ENCODE measurements around the gene GDF7. TPM values are rescaled to one million over a fixed set of nuclear protein-coding genes. Genes with fewer than 3 reads are reported as not detected.

Gene GDF7
- total RNA-seq, 6 experiments from 2014 or later = 0.95 to 5.0 (median 2.9) TPM

- ATAC-seq = peak; percentile 2 to 11 (median 9)
- peak in 1 of 3 donors; percentile 57 for DNase-seq
Observed at GRCh38 chr2:20650393-20650876, 16.5 kb upstream of the GDF7 start.

GRCh38 chr2:20650877-20651730 is 15.8 kb upstream of the GDF7 start, which contains the start of gene HS1BP3:
TSS of gene HS1BP3 (minus strand) at chr2:20651098. CDS start at chr2:20651063, 35 bp downstream.
- H3K4me1 ChIP-seq = peaks cover 0 to 31% (median 6%) of the 10 kb centered on the region in 4 donors
- peak within 1 kb of the TSS; percentile 86 to 95 (median 91) for H3K27ac ChIP-seq
- no peaks in the 10 kb centered on the region for H3K27me3 ChIP-seq
- 2% methylated on average over 19 of the region's 72 CpGs for WGBS (ENCODE audit: insufficient coverage, low coverage, low lambda C conversion rate, missing lambda C conversion rate)
- H3K36me3 ChIP-seq = no peaks in the 10 kb centered on the region
- no peaks in the 10 kb centered on the region for H3K9me3 ChIP-seq
- peak; percentile 91 for TF ChIP-seq POLR2A (IDR thresholded peaks at IDR 0.05)
- peak; percentile 92 to 99 (median 98) for TF ChIP-seq CTCF (IDR thresholded peaks at IDR 0.05)
- DNase-seq (peak; percentile 89 to 91 (median 90)), ATAC-seq (peak; percentile 91 to 97 (median 94))
- intact Hi-C loops (cut with DNase I) = no loop called here
- H3K4me3 ChIP-seq = peak within 1 kb of the TSS; percentile 68 to 86 (median 81)

More at GRCh38 chr2:20650393-20650876, 16.5 kb upstream of the GDF7 start:
- Histone ChIP-seq H3K9me3 (no peaks in the 10 kb centered on the region), H3K27ac (peak overlapping the region; percentile 86 to 95 (median 91)), H3K4me3 (peak overlapping the region; percentile 68 to 86 (median 81)), H3K4me1 (peaks cover 0 to 31% (median 6%) of the 10 kb centered on the region in 4 donors), H3K36me3 (no peaks in the 10 kb centered on the region), H3K27me3 (no peaks in the 10 kb centered on the region)
- intact Hi-C loops (cut with DNase I) = no loop called here
- TF ChIP-seq CTCF (IDR thresholded peaks at IDR 0.05) (no peak), POLR2A (IDR thresholded peaks at IDR 0.05) (no peak)
- 30% methylated on average over 5 of the region's 19 CpGs for WGBS (ENCODE audit: insufficient coverage, low coverage, low lambda C conversion rate, missing lambda C conversion rate)

DNA sequence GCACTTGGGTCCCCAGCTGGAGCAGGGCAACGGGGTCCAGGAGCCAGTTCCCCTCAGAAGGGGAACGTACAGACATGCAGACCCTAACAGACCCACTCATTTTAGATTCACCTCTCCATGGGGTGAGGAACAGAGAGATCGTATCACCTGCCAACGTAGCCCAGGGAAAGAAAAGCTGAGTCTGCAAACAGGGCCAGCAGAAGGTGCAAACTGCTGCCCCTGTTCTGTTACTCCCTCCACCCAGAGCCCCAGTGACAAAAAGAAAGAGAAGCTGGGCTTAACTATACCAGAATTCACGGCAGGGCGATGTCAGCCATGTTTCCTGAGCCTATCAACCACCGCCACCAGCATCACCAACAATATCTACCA is 15.2 kb upstream of the GDF7 start:
- peaks cover 0 to 31% (median 6%) of the 10 kb centered on the region in 4 donors for H3K4me1 ChIP-seq
- no peak for ATAC-seq
- no peaks in the 10 kb centered on the region for H3K27me3 ChIP-seq
- no peak for DNase-seq
- intact Hi-C loops (cut with DNase I) = no loop called here
- peak overlapping the region in 2 of 3 donors; percentile 86 to 95 for H3K27ac ChIP-seq
- H3K9me3 ChIP-seq = no peaks in the 10 kb centered on the region
- H3K36me3 ChIP-seq = no peaks in the 10 kb centered on the region
- WGBS (ENCODE audit: insufficient coverage, low coverage, low lambda C conversion rate, missing lambda C conversion rate) = 75% methylated on average over 4 of the region's 7 CpGs
- TF ChIP-seq POLR2A (IDR thresholded peaks at IDR 0.05) (no peak), CTCF (IDR thresholded peaks at IDR 0.05) (no peak)
- H3K4me3 ChIP-seq = peak overlapping the region in 2 of 3 donors; percentile 68 to 81

DNA sequence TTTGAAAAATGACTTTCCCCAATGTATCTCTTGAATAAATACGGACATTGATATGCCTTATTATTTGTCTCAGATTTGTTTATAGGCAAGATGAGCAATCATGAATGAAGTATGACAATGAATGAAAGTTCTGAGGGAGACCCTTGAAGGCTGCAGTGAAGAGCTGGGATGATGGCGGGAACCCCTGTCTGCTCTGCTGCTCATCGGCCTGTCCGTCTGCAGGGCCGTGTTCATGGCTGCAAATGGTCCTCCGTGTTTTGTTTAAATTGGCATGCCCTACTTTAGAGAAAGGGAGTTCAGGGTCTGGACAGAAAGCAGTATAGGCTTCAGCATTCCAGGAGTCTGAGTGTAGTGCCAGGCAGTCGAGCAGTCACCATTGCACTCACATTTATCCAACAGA is 14.8 kb upstream of the GDF7 start:
- no peaks in the 10 kb centered on the region for H3K36me3 ChIP-seq
- ATAC-seq (no peak), DNase-seq (peak in 1 of 3 donors; percentile 23)
- H3K27me3 ChIP-seq = no peaks in the 10 kb centered on the region
- no peaks in the 10 kb centered on the region for H3K9me3 ChIP-seq
- no peak overlapping the region for H3K4me3 ChIP-seq
- intact Hi-C loops (cut with DNase I) = no loop called here
- H3K27ac ChIP-seq = no peak overlapping the region
- WGBS (ENCODE audit: insufficient coverage, low coverage, low lambda C conversion rate, missing lambda C conversion rate) = 88% methylated on average over 6 of the region's 7 CpGs
- TF ChIP-seq CTCF (IDR thresholded peaks at IDR 0.05) = no peak
- TF ChIP-seq POLR2A (IDR thresholded peaks at IDR 0.05) = no peak
- peaks cover 0 to 31% (median 6%) of the 10 kb centered on the region in 4 donors for H3K4me1 ChIP-seq

All from right lobe of liver (tissue), 6 donors.